Neural cell (in vitro differentiated cells): ENCODE data around the gene LCP2.

ENCODE experiments used
- EP300 ChIP-seq: fragments of 450-650 bp; conservative IDR thresholded peaks from 2 replicates; pipeline ENCODE4 v1.6.1; 2014; ENCODE audit warnings: antibody characterized with exemption, mild to moderate bottlenecking, moderate library complexity; ENCODE audit not compliant: poor library complexity, severe bottlenecking
- EZH2 ChIP-seq: fragments of 200-600, 300-800 bp; shearing (Covaris generic), sonication (generic); IDR thresholded peaks from 2 replicates; pipeline ENCODE4 v1.6.1; 2014; ENCODE audit warnings: antibody characterized with exemption, low read length, borderline replicate concordance, mild to moderate bottlenecking; ENCODE audit not compliant: insufficient read depth, poor library complexity, severe bottlenecking
- POLR2AphosphoS5 ChIP-seq: IDR thresholded peaks from 2 replicates; pipeline ENCODE4 v1.6.1; 2012
- SMC3 ChIP-seq: fragments of 450-650 bp; conservative IDR thresholded peaks from 2 replicates; pipeline ENCODE4 v1.6.1; 2014; ENCODE audit warnings: antibody characterized with exemption, mild to moderate bottlenecking, moderate library complexity; ENCODE audit not compliant: poor library complexity
- TAF1 ChIP-seq: IDR thresholded peaks from 2 replicates; pipeline ENCODE4 v1.6.1; 2012; ENCODE audit warnings: low read depth
- TF ChIP-seq, protein P1 (sequence below): fragments of 450-650 bp; IDR thresholded peaks from 2 replicates; pipeline ENCODE4 v1.5.1; 2014; ENCODE audit warnings: antibody characterized with exemption, mild to moderate bottlenecking, moderate library complexity; ENCODE audit not compliant: poor library complexity, severe bottlenecking
- TF ChIP-seq, protein P2 (sequence below): IDR thresholded peaks from 2 replicates; pipeline ENCODE4 v1.6.1; 2012; ENCODE audit warnings: borderline replicate concordance

DNA sequence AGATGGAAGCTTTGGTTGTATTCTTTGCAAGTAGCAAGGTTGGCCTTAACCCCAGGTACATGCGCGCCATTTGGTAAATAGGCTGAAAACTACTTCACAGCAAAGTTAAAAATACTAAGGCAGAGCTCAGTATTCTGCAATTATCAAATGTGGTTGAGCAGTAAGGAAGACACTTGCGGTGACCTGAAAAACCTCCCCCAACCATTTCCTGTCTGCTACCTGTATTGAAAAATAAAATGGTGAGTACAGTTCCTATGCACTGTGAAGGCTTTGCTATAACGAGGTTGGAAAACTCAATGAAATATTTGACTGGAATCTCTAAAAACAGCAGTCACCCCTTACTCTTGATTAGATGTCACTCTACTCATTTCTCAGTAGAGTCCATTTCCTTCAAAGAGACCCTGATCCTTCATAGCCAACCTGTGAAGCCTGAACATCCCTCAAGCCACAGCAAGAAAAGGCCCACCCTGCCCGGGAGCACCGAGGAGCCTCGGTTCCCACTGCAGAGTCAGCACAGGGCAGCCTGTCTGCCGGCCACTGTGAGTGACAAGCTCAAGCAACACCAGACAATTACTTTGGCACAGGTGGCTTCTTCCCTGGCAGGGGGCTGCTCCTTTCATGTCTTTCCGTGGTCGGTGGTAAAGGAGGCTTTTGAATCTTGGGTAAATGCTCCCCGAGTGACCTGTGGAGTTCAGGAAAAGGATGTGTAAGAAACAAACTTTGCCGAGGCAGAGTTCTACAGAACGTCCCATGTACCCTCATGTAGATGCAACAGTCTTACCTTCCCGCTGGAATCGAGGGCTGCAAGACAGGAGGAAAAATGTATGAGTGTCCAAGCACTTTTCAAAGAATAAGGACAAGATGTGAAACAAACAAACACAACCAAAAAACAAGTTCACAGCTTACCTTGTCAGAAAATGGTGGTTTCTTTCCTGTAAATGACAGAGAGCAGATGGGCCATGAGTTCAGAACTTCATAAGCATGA is 35.2 kb downstream of the LCP2 start:
- no peak for TF ChIP-seq SMC3
- TF ChIP-seq, protein P1, sequence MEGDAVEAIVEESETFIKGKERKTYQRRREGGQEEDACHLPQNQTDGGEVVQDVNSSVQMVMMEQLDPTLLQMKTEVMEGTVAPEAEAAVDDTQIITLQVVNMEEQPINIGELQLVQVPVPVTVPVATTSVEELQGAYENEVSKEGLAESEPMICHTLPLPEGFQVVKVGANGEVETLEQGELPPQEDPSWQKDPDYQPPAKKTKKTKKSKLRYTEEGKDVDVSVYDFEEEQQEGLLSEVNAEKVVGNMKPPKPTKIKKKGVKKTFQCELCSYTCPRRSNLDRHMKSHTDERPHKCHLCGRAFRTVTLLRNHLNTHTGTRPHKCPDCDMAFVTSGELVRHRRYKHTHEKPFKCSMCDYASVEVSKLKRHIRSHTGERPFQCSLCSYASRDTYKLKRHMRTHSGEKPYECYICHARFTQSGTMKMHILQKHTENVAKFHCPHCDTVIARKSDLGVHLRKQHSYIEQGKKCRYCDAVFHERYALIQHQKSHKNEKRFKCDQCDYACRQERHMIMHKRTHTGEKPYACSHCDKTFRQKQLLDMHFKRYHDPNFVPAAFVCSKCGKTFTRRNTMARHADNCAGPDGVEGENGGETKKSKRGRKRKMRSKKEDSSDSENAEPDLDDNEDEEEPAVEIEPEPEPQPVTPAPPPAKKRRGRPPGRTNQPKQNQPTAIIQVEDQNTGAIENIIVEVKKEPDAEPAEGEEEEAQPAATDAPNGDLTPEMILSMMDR, result no peak
- TF ChIP-seq EZH2, result no peak
- TF ChIP-seq EP300, result no peak
- TF ChIP-seq POLR2AphosphoS5, result no peak
- TF ChIP-seq, protein P2, sequence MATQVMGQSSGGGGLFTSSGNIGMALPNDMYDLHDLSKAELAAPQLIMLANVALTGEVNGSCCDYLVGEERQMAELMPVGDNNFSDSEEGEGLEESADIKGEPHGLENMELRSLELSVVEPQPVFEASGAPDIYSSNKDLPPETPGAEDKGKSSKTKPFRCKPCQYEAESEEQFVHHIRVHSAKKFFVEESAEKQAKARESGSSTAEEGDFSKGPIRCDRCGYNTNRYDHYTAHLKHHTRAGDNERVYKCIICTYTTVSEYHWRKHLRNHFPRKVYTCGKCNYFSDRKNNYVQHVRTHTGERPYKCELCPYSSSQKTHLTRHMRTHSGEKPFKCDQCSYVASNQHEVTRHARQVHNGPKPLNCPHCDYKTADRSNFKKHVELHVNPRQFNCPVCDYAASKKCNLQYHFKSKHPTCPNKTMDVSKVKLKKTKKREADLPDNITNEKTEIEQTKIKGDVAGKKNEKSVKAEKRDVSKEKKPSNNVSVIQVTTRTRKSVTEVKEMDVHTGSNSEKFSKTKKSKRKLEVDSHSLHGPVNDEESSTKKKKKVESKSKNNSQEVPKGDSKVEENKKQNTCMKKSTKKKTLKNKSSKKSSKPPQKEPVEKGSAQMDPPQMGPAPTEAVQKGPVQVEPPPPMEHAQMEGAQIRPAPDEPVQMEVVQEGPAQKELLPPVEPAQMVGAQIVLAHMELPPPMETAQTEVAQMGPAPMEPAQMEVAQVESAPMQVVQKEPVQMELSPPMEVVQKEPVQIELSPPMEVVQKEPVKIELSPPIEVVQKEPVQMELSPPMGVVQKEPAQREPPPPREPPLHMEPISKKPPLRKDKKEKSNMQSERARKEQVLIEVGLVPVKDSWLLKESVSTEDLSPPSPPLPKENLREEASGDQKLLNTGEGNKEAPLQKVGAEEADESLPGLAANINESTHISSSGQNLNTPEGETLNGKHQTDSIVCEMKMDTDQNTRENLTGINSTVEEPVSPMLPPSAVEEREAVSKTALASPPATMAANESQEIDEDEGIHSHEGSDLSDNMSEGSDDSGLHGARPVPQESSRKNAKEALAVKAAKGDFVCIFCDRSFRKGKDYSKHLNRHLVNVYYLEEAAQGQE, result no peak
- TF ChIP-seq TAF1, result no peak
